Activated T-cell treated with anti-CD3 and anti-CD28 coated beads, Interleukin-2, amount 50 U/mL, for 48 hours (primary cell): ENCODE data around the gene HPX.
A peak's percentile ranks its signal among the peaks of the same experiment; 100 is the strongest.
"Not testable (repeated sequence)": the region's sequence is repeated elsewhere in the genome, so short reads cannot be mapped to it uniquely, and the experiment has no call there.

Experiments used
- DNase-seq, 2 experiments: peaks; one replicate each; pipeline ENCODE4 v3.0.0-alpha.2; 2020

The HPX gene

DNA sequence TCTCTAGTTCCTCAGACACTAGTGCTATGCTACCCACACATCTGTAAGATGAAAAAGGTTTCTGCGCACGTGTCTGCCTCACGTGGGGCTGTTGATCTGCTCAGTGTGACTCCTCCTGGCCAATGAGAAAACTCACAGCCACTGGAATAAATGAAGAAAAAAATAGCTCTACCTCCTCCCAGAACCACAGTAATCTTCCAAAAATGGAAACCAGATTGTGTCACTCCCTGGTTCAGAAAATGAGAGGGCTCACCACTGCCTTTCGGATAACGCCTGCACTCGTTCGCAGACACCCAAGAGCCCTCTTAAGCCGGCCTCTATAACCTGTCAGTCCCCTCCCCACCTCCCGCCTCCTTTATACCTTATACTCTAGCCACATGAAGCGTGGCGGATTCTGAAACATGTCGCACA is 27.0 kb downstream of the HPX start:
- peak; percentile 74 to 78 for DNase-seq

DNA sequence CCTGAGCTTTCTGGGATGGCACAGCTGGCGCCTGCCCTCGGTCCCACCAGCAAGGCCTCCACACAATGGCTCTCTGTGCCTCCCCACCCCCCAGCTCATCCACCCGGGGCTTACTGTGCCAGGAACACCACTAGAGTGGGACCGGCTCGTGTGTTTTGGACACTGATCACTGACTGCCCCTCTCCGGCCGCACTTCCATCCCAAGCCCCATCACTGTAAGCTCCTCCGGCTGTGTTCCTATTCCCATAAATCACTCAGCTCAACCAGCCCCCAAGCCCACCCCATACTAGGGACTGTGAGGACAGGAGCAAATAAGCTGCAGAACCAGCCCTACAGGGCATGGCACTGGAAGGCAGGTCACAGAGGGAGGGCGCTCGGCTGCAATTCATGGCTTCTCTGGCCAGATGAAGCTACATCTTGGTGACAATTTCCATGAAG is 29.2 kb downstream of the HPX start:
- DNase-seq: no peak

DNA sequence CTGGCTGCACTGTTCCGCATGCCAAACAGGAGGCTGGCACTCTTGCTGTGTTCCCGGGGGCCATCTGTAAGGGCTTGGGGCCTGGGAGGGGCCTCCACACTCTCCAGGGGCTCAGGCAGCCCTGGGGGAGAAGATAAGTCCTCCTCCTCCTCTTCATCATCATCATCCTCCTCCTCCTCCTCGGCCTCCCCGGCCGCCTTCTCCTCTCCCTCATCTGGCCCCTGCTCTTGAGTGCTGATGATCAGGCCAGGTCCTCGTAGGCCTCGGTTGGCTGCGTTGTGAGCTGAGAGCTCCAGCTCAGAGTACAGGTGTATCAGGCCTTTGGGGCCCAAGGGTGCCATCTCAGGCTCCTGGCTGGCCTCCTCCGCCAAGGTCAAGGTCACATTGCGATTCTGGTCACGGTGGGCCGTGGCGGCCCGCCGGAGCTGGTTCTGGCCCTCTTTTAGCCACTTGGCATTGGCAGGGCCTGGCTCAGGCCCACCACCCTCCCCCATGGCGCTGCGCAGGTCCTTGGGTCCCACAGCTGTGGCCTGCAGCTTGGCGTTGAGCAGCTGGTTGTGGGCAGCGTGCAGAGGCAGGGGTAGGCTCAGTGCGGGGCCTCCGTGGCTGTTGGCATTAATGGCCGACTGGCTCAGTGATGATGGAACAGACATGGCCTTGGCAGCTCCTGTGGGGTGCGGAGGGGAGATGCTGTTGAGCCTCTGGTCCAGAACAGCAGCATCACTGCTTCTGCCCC is 29.9 kb downstream of the HPX start:
- DNase-seq: no peak

DNA sequence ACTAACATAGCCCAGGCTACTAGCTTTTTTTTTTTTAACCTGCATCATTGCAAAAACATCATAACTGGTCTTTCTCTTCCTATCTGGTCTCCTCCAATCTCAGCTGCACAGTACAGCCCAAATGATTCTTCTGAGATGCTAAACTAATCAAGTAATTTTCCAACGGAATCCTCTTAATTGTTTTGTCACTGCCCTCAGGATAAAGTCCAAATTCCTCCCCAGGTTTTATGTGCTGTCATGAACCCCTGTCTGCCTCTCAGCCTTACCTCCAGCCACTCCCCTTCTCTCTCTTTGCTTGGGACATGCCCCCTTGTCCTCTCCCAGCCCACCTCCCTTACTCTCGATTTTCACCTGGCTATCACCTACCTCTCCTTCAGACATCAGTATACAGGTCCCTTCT is 34.4 kb downstream of the HPX start:
- no peak for DNase-seq

DNA sequence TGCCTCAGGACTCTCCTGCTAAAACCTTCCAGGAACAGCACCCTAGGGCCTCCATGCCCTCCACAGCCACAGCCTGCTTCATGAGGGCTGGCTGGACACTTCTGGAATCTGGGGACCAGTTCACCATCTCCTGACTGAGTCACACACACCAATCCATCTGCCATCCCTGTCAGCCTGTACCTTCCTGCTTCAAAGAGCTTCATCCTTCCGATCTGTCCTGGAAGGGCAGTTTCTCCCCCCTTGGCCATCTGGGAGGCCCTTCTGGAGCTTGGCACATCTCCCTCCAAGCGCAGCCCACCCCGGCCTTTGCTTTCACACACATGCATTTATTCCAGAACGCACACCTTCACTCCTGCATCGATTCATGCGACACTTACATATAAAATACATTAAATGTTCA is 34.9 kb downstream of the HPX start:
- no peak for DNase-seq

DNA sequence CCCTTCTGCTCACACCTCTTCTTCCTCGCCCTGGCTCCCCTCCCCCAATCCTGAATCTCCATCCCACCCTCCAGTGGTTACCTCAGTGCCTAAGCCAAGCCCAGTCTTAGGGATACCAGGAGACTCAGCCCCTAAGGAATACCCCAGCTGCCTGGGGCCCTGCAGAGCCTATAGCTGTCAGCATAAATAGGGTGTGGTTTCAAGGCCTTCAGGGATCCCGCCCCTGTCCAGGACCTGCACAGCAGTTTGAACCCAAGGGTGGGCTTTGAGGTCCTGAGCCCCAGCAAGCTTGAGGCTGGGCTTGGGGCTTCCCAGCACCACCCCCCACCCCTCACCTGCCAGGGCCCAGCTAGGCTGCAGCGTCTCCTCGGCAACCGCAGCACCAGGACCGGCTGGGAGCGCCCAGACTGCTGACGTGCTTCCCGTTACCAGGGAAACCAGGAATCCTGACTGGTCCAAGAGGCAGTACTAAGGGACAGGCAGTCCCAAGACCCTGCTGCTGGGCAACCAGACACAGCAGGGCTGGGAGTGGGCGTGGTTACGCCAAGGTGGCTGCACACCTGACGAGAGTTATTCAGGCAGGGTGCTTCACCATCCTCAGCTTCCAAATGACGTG is 35.6 kb downstream of the HPX start:
- DNase-seq: no peak

DNA sequence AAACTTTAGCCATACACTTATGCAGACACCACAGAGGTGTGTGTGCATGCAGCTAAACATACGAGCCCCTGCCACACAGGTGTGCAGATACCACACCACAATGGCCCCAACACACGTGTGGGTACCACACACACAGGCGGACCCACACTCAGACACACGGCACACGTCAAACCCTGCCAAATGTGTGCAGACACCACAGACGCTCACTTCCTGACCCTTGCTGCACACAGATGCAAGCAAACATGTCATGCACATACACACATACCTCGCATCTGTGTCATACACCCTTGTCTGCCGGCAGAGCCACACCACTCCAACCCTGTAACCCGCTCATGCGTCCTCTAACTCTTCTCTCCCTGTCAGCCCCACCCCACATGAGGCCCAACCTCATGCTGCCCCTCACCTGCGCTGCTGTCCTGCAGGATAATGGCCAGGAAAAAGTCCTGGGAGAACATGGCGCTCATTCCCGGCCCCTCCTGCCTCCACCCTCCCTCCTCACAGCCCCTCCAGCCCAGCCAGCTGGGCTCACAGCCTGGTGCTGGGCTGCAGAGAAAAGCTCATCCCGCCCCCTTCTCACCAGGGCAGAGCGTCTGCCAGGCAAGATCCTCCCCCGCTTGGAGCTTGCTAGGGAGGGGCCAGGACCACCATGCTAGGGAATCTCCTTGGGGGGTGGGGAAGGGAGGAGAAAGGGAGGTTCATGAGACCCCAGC is 36.3 kb downstream of the HPX start:
- no peak for DNase-seq

DNA sequence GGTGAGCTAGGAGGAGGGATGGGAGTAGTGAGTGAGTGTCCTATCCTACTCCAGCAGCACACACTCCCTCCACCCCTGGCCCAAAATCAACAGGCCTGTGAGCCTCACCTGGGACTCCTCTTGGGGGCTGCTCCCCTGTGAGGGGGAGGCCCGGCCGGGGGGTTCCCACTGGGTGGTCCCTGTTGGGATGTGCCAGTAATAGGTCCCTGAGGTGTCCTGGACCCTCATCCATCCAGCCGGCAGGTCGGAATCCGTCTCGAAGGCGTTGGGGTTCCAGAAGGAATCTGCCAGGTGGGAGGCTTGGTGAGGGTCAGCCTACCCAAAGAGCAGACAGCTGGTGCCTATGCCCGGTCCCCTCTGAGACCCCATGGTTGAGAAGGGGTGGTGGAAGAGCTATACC is 37.2 kb downstream of the HPX start:
- DNase-seq: no peak

DNA sequence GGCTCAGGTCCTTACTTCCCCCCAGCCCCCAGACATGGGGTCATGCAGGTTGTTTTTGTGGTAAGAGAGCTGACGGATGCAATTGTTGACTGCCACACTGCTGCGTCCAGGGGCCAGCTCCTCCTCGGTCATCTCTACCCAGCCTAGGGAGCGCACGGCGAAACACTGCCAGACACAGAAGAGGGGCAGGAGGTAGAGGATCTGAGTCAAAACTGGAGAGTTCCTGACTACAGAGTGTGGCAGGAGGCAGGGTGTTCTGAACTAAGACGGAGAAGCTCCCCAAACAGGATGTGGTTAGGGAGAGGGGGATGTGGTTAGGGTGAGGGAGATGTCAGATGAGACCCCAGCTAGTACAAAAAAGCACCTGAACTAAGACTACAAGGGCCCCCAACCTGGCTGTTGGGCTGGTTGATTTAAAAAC is 38.2 kb downstream of the HPX start:
- DNase-seq: peak; percentile 72 to 76

DNA sequence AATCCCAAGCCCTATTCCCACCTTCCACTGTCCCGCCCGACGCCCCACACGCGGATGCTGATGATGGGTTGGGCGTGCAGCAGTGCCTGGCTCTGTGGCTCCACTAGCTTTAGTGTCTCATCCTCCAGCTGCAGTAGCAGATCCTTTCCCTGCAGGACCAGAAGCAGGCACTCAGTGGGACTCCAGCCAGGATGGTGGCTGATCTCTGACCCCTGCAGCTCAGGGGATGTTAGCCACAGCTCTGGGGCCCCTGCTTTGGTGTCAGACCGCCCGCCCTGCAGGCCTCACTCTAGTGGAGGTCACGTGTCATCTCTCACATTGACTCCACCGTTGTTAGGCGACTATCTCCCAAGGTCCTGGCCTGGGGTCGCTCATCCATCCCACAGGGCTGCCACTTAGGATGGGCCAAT is 38.7 kb downstream of the HPX start:
- DNase-seq: peak; percentile 66 to 70

DNA sequence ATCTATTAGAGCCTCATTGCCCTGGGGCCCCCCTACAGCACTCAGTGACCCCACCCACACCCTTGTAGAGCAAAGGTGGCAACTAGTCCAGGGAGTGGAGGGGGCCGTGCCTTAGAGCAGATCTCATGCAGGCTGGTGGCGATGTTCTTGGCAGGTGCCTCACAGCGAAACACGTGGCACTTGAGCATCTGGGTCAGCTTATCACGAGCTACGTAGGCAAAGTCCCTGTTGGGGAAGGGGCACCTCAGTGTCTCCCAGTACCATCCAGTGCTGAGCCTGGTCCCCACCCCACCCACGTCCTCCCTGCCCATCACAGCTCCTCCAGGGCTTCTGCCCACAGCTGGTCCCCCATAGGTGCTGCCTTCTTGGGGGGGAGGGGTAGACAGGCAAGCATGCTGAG is 39.3 kb downstream of the HPX start:
- no peak for DNase-seq

DNA sequence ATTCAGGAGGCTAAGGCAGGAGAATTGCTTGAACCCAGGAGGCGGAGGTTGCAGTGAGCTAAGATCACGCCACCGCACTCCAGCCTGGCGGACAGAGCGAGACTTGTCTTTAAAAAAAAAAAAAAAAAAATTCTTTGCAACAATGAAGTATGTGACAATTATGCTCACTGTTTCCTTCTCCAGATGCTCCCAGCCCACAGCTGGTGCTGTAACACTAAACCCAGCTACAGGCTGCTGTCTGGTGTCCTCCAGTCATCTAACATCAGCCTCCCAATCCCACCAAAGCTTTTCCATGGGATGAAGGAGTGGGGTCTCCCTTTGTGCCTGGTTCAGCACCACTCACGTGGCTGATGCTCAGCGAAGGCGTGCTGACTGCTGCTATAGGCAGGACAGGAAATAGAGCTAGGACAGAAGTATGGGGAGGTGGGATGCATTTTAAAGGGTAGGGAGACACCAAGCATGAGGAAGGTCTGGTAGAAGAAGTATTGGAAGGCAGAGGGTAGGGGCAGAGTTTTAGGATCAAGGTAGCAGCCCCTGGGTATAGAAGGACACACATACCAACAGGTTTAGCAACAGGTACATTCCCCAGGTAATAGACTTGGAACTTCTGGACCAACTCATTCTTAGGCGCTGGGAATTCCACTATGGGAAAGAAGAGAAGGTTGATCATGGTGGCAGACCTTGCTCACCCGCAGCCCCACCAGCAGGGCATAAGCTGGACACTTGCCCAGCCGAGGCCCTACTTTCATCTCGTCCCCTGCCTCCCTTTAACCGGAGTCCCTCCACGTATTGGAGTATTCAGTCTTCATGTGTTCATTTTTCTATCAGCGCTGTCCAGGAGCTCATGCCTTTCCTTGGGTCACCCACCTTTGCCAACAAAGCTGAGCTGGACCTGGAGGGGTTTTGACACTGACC is 40.1 kb downstream of the HPX start:
- DNase-seq: no peak

DNA sequence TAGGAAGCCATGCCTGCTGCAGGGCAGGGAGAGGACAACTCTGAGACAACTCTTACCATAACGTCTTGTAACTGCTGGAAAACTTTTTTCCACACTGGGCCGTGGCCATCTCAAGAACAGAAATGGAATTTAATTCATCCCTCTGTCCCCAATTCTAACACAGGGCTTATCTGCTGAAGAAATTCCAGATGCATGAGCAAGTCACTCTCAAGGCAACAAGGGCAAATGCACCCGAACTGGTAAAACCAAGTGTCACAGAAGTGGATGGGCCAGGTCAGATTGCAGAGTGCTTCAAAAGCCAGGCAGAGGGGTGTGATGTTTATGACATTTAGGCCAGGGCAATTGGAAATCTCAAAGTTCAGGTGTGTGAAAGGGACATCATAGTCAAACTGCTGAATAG is 43.2 kb downstream of the HPX start:
- DNase-seq: no peak

DNA sequence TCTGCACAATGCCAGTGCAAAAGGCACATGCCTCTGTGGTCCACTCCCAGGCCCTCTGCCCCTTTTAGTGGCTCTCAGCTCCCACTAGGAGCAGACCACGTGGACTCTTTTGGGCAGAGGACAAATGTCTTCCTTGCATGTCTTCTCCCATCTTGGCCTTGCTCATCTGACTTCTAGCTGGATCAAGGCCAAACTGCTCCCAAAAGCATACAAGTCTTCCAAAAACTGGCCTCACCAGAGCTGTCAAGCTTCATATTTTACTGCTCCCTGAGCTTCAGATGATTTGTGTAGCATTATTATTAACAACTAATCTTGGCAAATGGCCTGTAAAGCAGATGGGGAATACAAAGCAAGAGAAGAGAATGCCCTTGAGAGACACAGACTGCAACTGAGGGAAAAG is 43.6 kb downstream of the HPX start:
- no peak for DNase-seq

DNA sequence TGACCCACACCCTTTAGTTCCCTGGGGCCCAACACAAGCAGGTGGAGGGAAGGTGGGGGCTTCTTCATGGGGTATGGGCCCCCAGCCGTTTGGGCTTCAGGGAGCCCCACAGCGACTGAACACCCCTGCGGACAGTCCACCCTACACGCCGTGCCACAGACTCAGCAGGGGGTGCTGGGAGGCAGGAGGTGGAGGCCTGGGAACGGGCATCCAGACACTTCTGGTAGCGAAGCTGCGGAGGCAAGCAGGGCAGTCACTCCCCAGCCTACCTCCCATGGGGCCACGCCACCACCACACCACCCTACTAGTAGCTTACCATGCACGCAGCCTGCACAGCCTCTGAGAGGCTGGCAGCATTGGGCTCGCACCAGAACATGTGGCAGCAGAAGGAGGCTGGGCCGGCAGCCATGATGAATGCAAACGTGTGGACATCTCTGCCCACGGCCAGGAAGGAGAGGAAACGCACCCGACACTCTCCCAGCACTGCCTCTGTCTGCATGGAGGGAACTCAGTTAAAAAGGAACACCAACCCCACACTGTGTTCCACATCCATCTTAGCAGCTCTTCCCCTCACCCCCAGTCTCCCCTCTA is 45.2 kb downstream of the HPX start:
- DNase-seq: no peak

DNA sequence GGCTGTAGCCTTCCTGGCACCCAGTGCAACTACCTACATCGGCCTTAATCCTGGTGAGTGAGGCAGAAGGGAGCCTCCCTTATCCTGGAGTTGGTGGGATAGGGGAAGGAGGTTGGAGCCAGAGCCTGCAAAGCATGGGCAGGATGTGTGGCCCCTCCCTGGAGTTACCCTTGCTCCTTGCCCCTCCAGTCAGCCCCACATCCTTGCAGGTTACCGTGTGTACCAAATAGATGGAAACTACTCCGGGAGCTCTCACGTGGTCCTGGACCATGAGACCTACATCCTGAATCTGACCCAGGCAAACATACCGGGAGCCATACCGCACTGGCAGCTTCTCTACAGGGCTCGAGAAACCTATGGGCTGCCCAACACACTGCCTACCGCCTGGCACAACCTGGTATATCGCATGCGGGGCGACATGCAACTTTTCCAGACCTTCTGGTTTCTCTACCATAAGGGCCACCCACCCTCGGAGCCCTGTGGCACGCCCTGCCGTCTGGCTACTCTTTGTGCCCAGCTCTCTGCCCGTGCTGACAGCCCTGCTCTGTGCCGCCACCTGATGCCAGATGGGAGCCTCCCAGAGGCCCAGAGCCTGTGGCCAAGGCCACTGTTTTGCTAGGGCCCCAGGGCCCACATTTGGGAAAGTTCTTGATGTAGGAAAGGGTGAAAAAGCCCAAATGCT is 46.7 kb downstream of the HPX start:
- no peak for DNase-seq

DNA sequence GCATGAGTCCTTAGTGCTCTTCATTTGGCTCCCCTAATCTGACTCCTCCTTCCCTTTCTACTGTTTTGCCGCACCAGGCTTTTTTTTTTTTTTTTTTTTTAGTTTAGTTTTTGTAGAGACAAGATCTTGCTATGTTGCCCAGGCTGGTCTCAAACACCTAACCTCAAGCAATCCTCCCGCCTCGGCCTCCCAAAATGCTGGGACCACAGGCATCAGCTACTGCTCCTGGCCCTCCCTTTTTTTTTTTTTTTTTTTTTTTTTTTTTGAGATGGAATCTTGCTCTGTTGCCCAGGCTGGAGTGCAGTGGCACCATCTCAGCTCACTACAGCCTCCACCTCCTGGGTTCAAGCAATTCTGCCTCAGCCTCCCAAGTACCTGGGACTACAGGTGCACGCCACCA is 48.5 kb downstream of the HPX start:
- not testable (repeated sequence) for DNase-seq

DNA sequence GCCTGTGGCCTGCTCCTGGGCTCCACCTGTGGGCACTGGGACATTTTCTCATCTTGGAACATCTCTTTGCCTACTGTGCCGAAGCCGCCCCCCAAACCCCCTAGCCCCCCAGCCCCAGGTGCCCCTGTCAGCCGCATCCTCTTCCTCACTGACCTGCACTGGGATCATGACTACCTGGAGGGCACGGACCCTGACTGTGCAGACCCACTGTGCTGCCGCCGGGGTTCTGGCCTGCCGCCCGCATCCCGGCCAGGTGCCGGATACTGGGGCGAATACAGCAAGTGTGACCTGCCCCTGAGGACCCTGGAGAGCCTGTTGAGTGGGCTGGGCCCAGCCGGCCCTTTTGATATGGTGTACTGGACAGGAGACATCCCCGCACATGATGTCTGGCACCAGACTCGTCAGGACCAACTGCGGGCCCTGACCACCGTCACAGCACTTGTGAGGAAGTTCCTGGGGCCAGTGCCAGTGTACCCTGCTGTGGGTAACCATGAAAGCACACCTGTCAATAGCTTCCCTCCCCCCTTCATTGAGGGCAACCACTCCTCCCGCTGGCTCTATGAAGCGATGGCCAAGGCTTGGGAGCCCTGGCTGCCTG is 49.2 kb downstream of the HPX start:
- no peak for DNase-seq

DNA sequence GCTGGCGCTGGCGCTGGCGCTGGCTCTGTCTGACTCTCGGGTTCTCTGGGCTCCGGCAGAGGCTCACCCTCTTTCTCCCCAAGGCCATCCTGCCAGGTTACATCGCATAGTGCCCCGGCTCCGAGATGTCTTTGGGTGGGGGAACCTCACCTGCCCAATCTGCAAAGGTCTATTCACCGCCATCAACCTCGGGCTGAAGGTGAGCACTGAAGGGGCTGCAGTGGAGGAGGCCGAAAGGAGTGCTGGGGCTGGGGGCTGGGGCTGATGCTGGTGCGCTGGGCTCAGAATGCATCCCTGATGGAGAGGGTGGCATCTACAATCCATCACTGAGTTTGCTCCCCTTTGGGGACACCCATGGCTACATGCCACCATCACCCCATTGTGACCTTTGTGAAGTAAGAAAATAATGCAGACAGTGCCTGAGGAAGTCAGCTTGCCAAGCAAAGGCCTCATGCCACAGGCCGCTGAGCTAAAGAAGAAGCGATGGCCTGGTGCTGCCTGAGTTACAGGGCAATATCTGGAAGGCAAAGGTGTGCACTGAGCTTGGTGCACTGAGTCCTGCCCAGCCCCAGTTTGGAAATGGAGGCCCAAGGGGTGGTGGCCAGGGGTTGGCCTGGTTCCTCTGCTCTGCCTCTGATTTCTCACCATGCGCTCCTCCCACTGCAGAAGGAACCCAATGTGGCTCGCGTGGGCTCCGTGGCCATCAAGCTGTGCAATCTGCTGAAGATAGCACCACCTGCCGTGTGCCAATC is 49.9 kb downstream of the HPX start:
- peak in 1 of 2 experiments; percentile 39 for DNase-seq

DNA sequence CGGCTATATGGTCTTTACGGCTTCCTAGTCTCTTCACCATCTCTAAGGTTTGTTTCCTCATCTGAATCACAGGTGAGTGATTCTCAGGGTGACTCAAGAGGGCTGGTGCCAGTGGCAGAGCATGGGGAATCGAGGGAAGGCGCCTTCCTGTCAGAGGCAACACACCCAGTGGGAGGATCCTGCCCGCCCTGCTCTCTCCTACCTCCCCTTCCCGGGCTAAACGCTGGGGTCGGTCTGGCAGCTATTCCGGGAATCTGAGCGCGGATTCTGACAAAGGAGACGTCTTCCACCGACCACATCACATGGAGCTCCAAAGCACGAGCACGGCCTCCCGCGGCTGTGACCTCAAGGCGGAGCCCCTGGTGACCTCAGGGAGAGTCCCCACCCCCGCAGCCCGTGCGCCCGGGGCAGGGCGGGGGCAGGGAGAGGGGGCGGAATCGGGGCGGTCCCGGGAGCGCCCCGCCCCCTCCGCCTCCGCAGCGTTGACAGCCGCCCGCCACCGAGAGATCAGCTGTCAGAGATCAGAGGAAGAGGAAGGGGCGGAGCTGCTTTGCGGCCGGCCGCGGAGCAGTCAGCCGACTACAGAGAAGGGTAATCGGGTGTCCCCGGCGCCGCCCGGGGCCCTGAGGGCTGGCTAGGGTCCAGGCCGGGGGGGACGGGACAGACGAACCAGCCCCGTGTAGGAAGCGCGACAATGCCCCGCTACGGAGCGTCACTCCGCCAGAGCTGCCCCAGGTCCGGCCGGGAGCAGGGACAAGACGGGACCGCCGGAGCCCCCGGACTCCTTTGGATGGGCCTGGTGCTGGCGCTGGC is 50.7 kb downstream of the HPX start, which contains the start of gene SMPD1:
TSS of gene SMPD1 (plus strand) at position 570 of the 813 bp plus-strand sequence. CDS start at position 695, 125 bp downstream.
- DNase-seq: peak; percentile 95 to 96
